GM12878 (cell line): ENCODE data around the gene SMOC1. TPM values are rescaled to one million over a fixed set of nuclear protein-coding genes. Genes with fewer than 3 reads are reported as not detected.

Experiments used
- ATAC-seq: fragments of 200-7000 bp; cut with Tn5 transposase; 3 replicates; pipeline ENCODE4 v1.9.1; 2020; ENCODE audit warnings: mild to moderate bottlenecking, moderate library complexity
- BruUV-seq: library from RNA; stranded (reverse); fragments of 400-500 nt; replicated peaks from 2 replicates; lab custom pipeline; 2021; lab: Mats Ljungman, UMichigan
- CTCF ChIA-PET: fragments of 300-600 bp; sonication (Branson Sonifier 250); formaldehyde crosslinking; extraction: SDS; loops from one replicate; lab custom pipeline; 2021; ENCODE audit warnings: inconsistent platforms; lab: Yijun Ruan, JAX
- POLR2A ChIA-PET: fragments of 350-600 bp; formaldehyde crosslinking; extraction: SDS; loops from one replicate; lab custom pipeline; 2021; ENCODE audit warnings: inconsistent platforms; lab: Charles Lee
- RAD21 ChIA-PET: fragments of 300-600 bp; sonication (Branson Sonifier 250); formaldehyde crosslinking; loops from one replicate; lab custom pipeline; 2023; ENCODE audit warnings: antibody characterized with exemption; ENCODE audit not compliant: unreplicated experiment; lab: Charles Lee
- SMC1A ChIA-PET: fragments of 300-600 bp; sonication (Branson Sonifier 250); formaldehyde crosslinking; loops from one replicate; lab custom pipeline; 2023; ENCODE audit not compliant: unreplicated experiment, uncharacterized antibody; lab: Charles Lee
- DNase-seq: peaks from one replicate; pipeline ENCODE4 v3.0.0-alpha.2; 2011; ENCODE audit warnings: low read depth, low spot score
- FAIRE-seq: peaks from 3 replicates; lab custom pipeline; 2011; peaks lifted over from hg19 to GRCh38; lab: Jason Lieb, UNC
- H2AFZ ChIP-seq: 2 replicates; pipeline ENCODE4 v1.6.0; 2011; ENCODE audit warnings: low read depth, low read length, control low read depth; ENCODE audit not compliant: control insufficient read depth
- H3K27ac ChIP-seq: 2 replicates; pipeline ENCODE4 v1.5.1; 2011; ENCODE audit warnings: control low read depth; ENCODE audit not compliant: control insufficient read depth, insufficient read depth
- H3K27me3 ChIP-seq, 2 experiments: replicated peaks in 1 of 2; 2 replicates each; pipeline versions ENCODE4 v1.6.0 to v1.6.1; 2011; ENCODE audit warnings: low read length in 1 of 2; ENCODE audit not compliant: control insufficient read depth in 2 of 2, insufficient read depth in 2 of 2
- H3K36me3 ChIP-seq, 2 experiments: 2 replicates each; pipeline ENCODE4 v1.5.1; 2011; ENCODE audit warnings: low read length in 1 of 2; ENCODE audit not compliant: control insufficient read depth in 2 of 2, insufficient read depth in 2 of 2
- H3K4me1 ChIP-seq: 2 replicates; pipeline ENCODE4 v1.6.1; 2011; ENCODE audit warnings: mild to moderate bottlenecking, low read length, moderate library complexity, mixed read lengths; ENCODE audit not compliant: control insufficient read depth, insufficient read depth
- H3K4me2 ChIP-seq: 2 replicates; pipeline ENCODE4 v1.6.0; 2011; ENCODE audit warnings: control low read depth; ENCODE audit not compliant: control insufficient read depth, insufficient read depth
- H3K4me3 ChIP-seq: fragments of 200-600 bp; sonication (generic); 2 replicates; pipeline ENCODE4 v1.5.1; 2016
- H3K79me2 ChIP-seq: 2 replicates; pipeline ENCODE4 v1.6.0; 2011; ENCODE audit warnings: low read length; ENCODE audit not compliant: control insufficient read depth, insufficient read depth
- H3K9ac ChIP-seq: 2 replicates; pipeline ENCODE4 v1.8.0; 2011; ENCODE audit warnings: low read length, control low read depth, mixed read lengths; ENCODE audit not compliant: control insufficient read depth, insufficient read depth
- H3K9me3 ChIP-seq: replicated peaks from 3 replicates; pipeline ENCODE4 v1.5.1; 2011; ENCODE audit warnings: mild to moderate bottlenecking, low read length; ENCODE audit not compliant: control insufficient read depth, insufficient read depth
- H4K20me1 ChIP-seq: 2 replicates; pipeline ENCODE4 v1.6.0; 2011; ENCODE audit not compliant: control insufficient read depth, insufficient read depth
- DPF2 ChIP-seq: fragments of 450-650 bp; IDR thresholded peaks from 2 replicates; pipeline ENCODE4 v1.6.1; 2017; ENCODE audit warnings: mild to moderate bottlenecking
- KLF5 ChIP-seq: fragments of 450-650 bp; IDR thresholded peaks from 2 replicates; pipeline ENCODE4 v1.6.1; 2014; ENCODE audit warnings: mild to moderate bottlenecking; ENCODE audit not compliant: partially characterized antibody
- NRF1 ChIP-seq: conservative IDR thresholded peaks from 2 replicates; pipeline ENCODE4 v1.6.1; 2011; ENCODE audit warnings: mild to moderate bottlenecking, low read depth, low read length, improper control_type of control experiment
- RCOR1 ChIP-seq: conservative IDR thresholded peaks from 2 replicates; pipeline ENCODE4 v1.6.1; 2012; ENCODE audit warnings: low read depth, low read length, improper control_type of control experiment
- STAT1 ChIP-seq: fragments of 450-650 bp; conservative IDR thresholded peaks from 2 replicates; pipeline ENCODE4 v1.6.1; 2014; ENCODE audit warnings: antibody characterized with exemption, mild to moderate bottlenecking
- TCF7 ChIP-seq: IDR thresholded peaks from 2 replicates; pipeline ENCODE4 v1.6.1; 2014; ENCODE audit warnings: antibody characterized with exemption, borderline replicate concordance
- ZNF622 ChIP-seq: fragments of 450-650 bp; IDR thresholded peaks from 2 replicates; pipeline ENCODE4 v1.6.1; 2017; ENCODE audit warnings: mild to moderate bottlenecking, inconsistent platforms
- WGBS: methylation state at CpG from one replicate; pipeline ENCODE4 v1.1.6; 2016; ENCODE audit warnings: low lambda C conversion rate; ENCODE audit not compliant: insufficient replicate concordance, insufficient coverage; ENCODE audit errors: missing lambda C conversion rate; 5-methylcytosine and 5-hydroxymethylcytosine counted together
- in situ Hi-C: fragments of 300-500 bp; cut with MboI; formaldehyde crosslinking; loops from 9 replicates; pipeline ENCODE4 v1.14.3; 2018; ENCODE audit warnings: mixed read lengths
- intact Hi-C: fragments of 100-400 bp; cut with micrococcal nuclease; formaldehyde crosslinking; loops from one replicate; pipeline ENCODE4 v1.14.2; 2022; ENCODE audit not compliant: unreplicated experiment
- polyA plus RNA-seq, 11 experiments: library from polyadenylated mRNA; depleted of rRNA in 4 of 11; unstranded in 6 of 11; stranded (reverse) in 5 of 11; fragments of >200 nt; fragmentation: Nextera tagmentation in 4 of 11; fragmentation: Illumina TruSeq in 1 of 11; extraction: Ambion mirVana in 4 of 11; extraction: Trizol in 1 of 11; gene quantifications; 1 replicate in 1 of 11; 2 replicates in 10 of 11; pipeline versions ENCODE4 v1.2.1 to v1.2.3, GENCODE V29; 2011 to 2016; ENCODE audit warnings: inconsistent platforms in 2 of 11, missing spikeins in 2 of 11, low read depth in 1 of 11
- total RNA-seq, 4 experiments: library from RNA; depleted of rRNA in 3 of 4; stranded (reverse); fragments of >200 nt in 3 of 4; fragmentation: Illumina TruSeq in 1 of 4; extraction: Trizol in 1 of 4; gene quantifications; 2 replicates each; pipeline versions ENCODE4 v1.2.1 to v1.2.3, GENCODE V29; 2013 to 2021
- TF ChIP-seq, protein P1 (sequence below): IDR thresholded peaks from 2 replicates; pipeline ENCODE4 v1.6.1; 2012; ENCODE audit warnings: low read depth, low read length, improper control_type of control experiment
- TF ChIP-seq, protein P2 (sequence below): fragments of 450-650 bp; IDR thresholded peaks from 2 replicates; pipeline ENCODE4 v1.6.1; 2016; ENCODE audit warnings: mild to moderate bottlenecking
- TF ChIP-seq, protein P3 (sequence below): fragments of 450-650 bp; IDR thresholded peaks from 2 replicates; pipeline ENCODE4 v1.6.1; 2017; ENCODE audit warnings: mild to moderate bottlenecking, low read depth, inconsistent platforms; ENCODE audit not compliant: poor library complexity, severe bottlenecking
- TF ChIP-seq, protein P4 (sequence below): IDR thresholded peaks from 2 replicates; pipeline ENCODE4 v1.6.1; 2011; ENCODE audit warnings: borderline replicate concordance, low read depth, mild to moderate bottlenecking, moderate library complexity, low read length; ENCODE audit not compliant: insufficient read depth, poor library complexity, severe bottlenecking
- TF ChIP-seq, protein P5 (sequence below): fragments of 450-650 bp; IDR thresholded peaks from 2 replicates; pipeline ENCODE4 v1.6.1; 2017; ENCODE audit warnings: antibody characterized with exemption, mild to moderate bottlenecking, moderate library complexity
- TF ChIP-seq, protein P6 (sequence below): fragments of 450-650 bp; formaldehyde crosslinking; IDR thresholded peaks from 2 replicates; pipeline ENCODE4 v1.4.0; 2022; ENCODE audit warnings: mild to moderate bottlenecking, moderate library complexity

The SMOC1 gene
- total and polyA plus RNA-seq, 10 of the 15 experiments (the other 5 are each of a cell fraction or from before 2014, with no cell fraction given), result 0.03 to 0.26 (median 0.14) TPM; not detected in 7

DNA sequence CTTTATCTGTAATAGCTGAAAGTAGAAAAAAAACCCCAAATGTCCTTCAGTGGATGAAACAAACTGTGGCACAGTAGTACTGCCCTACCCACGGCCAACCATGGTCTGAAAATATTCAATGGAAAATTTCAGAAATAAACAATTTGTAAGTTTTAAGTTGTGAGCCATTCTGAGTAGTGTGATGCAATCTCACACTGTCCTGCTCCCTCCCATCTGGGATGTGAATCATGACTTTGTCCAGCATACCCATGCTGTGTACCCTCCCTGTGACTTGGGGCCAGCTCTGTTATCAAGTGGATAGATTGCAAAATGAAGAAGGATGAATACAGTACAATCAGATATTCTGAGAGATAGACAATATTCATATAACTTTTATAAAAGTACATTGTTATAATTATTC lies 106.2 kb downstream of the SMOC1 start:
- Histone ChIP-seq H3K27ac (no peak overlapping the region), H3K9ac (no peak overlapping the region), H3K4me1 (no peaks in the 10 kb centered on the region), H2AFZ (no peak overlapping the region), H4K20me1 (no peaks in the 10 kb centered on the region), H3K79me2 (no peaks in the 10 kb centered on the region), H3K27me3 (peaks cover 5 to 6% of the 10 kb centered on the region in 2 experiments; a peak in 2 of 4 replicates), H3K36me3 (no peaks in the 10 kb centered on the region), H3K4me2 (no peak overlapping the region), H3K4me3 (no peak overlapping the region), H3K9me3 (no peaks in the 10 kb centered on the region)
- SMC1A ChIA-PET, result no interaction called here
- RAD21 ChIA-PET, result no interaction called here
- CTCF ChIA-PET, result no interaction called here
- DNase-seq (no peak), ATAC-seq (no peak), FAIRE-seq (no peak)
- intact Hi-C loops, result no loop called here
- no TSS peak for BruUV-seq
- in situ Hi-C loops, result no loop called here
- POLR2A ChIA-PET, result no interaction called here
- 0% methylated on average over 1 of the region's 1 CpG for WGBS
- TF ChIP-seq, protein P1, sequence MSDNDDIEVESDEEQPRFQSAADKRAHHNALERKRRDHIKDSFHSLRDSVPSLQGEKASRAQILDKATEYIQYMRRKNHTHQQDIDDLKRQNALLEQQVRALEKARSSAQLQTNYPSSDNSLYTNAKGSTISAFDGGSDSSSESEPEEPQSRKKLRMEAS, result no peak
- TF ChIP-seq, protein P2, sequence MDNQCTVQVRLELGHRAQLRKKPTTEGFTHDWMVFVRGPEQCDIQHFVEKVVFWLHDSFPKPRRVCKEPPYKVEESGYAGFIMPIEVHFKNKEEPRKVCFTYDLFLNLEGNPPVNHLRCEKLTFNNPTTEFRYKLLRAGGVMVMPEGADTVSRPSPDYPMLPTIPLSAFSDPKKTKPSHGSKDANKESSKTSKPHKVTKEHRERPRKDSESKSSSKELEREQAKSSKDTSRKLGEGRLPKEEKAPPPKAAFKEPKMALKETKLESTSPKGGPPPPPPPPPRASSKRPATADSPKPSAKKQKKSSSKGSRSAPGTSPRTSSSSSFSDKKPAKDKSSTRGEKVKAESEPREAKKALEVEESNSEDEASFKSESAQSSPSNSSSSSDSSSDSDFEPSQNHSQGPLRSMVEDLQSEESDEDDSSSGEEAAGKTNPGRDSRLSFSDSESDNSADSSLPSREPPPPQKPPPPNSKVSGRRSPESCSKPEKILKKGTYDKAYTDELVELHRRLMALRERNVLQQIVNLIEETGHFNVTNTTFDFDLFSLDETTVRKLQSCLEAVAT, result no peak
- TF ChIP-seq KLF5 (no peak), DPF2 (no peak), NRF1 (no peak), RCOR1 (no peak), STAT1 (no peak), TCF7 (no peak), ZNF622 (no peak)
- TF ChIP-seq, protein P3, sequence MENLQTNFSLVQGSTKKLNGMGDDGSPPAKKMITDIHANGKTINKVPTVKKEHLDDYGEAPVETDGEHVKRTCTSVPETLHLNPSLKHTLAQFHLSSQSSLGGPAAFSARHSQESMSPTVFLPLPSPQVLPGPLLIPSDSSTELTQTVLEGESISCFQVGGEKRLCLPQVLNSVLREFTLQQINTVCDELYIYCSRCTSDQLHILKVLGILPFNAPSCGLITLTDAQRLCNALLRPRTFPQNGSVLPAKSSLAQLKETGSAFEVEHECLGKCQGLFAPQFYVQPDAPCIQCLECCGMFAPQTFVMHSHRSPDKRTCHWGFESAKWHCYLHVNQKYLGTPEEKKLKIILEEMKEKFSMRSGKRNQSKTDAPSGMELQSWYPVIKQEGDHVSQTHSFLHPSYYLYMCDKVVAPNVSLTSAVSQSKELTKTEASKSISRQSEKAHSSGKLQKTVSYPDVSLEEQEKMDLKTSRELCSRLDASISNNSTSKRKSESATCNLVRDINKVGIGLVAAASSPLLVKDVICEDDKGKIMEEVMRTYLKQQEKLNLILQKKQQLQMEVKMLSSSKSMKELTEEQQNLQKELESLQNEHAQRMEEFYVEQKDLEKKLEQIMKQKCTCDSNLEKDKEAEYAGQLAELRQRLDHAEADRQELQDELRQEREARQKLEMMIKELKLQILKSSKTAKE, result no peak
- TF ChIP-seq, protein P4, sequence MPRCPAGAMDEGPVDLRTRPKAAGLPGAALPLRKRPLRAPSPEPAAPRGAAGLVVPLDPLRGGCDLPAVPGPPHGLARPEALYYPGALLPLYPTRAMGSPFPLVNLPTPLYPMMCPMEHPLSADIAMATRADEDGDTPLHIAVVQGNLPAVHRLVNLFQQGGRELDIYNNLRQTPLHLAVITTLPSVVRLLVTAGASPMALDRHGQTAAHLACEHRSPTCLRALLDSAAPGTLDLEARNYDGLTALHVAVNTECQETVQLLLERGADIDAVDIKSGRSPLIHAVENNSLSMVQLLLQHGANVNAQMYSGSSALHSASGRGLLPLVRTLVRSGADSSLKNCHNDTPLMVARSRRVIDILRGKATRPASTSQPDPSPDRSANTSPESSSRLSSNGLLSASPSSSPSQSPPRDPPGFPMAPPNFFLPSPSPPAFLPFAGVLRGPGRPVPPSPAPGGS, result no peak
- TF ChIP-seq, protein P5, sequence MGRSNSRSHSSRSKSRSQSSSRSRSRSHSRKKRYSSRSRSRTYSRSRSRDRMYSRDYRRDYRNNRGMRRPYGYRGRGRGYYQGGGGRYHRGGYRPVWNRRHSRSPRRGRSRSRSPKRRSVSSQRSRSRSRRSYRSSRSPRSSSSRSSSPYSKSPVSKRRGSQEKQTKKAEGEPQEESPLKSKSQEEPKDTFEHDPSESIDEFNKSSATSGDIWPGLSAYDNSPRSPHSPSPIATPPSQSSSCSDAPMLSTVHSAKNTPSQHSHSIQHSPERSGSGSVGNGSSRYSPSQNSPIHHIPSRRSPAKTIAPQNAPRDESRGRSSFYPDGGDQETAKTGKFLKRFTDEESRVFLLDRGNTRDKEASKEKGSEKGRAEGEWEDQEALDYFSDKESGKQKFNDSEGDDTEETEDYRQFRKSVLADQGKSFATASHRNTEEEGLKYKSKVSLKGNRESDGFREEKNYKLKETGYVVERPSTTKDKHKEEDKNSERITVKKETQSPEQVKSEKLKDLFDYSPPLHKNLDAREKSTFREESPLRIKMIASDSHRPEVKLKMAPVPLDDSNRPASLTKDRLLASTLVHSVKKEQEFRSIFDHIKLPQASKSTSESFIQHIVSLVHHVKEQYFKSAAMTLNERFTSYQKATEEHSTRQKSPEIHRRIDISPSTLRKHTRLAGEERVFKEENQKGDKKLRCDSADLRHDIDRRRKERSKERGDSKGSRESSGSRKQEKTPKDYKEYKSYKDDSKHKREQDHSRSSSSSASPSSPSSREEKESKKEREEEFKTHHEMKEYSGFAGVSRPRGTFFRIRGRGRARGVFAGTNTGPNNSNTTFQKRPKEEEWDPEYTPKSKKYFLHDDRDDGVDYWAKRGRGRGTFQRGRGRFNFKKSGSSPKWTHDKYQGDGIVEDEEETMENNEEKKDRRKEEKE, result no peak
- TF ChIP-seq, protein P6, sequence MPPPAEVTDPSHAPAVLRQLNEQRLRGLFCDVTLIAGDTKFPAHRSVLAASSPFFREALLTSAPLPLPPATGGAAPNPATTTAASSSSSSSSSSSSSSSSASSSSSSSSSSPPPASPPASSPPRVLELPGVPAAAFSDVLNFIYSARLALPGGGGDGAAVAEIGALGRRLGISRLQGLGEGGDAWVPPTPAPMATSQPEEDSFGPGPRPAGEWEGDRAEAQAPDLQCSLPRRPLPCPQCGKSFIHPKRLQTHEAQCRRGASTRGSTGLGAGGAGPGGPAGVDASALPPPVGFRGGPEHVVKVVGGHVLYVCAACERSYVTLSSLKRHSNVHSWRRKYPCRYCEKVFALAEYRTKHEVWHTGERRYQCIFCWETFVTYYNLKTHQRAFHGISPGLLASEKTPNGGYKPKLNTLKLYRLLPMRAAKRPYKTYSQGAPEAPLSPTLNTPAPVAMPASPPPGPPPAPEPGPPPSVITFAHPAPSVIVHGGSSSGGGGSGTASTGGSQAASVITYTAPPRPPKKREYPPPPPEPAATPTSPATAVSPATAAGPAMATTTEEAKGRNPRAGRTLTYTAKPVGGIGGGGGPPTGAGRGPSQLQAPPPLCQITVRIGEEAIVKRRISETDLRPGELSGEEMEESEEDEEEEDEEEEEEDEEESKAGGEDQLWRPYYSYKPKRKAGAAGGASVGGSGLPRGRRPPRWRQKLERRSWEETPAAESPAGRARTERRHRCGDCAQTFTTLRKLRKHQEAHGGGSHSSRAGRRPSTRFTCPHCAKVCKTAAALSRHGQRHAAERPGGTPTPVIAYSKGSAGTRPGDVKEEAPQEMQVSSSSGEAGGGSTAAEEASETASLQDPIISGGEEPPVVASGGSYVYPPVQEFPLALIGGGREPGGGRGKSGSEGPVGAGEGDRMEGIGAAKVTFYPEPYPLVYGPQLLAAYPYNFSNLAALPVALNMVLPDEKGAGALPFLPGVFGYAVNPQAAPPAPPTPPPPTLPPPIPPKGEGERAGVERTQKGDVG (CRISPR knock-in tag), result no peak
